Panc1 (cell line): ENCODE data around the gene XXYLT1. TPM values are rescaled to one million over a fixed set of nuclear protein-coding genes. Genes with fewer than 3 reads are reported as not detected.

ENCODE experiments used
- ATAC-seq: fragments of 200-7000 bp; cut with Tn5 transposase; 2 replicates; pipeline ENCODE4 v1.9.1; 2020; ENCODE audit warnings: mild to moderate bottlenecking, moderate library complexity
- BruUV-seq: library from RNA; stranded (reverse); fragments of 400-500 nt; replicated peaks from 2 replicates; lab custom pipeline; 2021; lab: Mats Ljungman, UMichigan
- CTCF ChIA-PET: fragments of 300-600 bp; sonication (Branson Sonifier 250); formaldehyde crosslinking; loops from one replicate; lab custom pipeline; 2022; ENCODE audit warnings: antibody characterized with exemption; lab: Charles Lee
- POLR2A ChIA-PET: fragments of 300-600 bp; sonication (Branson Sonifier 250); formaldehyde crosslinking; loops from one replicate; lab custom pipeline; 2022; ENCODE audit warnings: antibody characterized with exemption; lab: Charles Lee
- DNase-seq: peaks from one replicate; pipeline ENCODE4 v3.0.0-alpha.2; 2010; ENCODE audit warnings: low read depth, low spot score
- H3K27ac ChIP-seq: 2 replicates; pipeline ENCODE4 v1.5.1; 2011; ENCODE audit warnings: mild to moderate bottlenecking, low read length, inconsistent platforms
- H3K27me3 ChIP-seq: fragments of 200-500 bp; sonication (Bioruptor generic); 2 replicates; pipeline ENCODE4 v1.6.0; 2014; ENCODE audit warnings: low read length, inconsistent platforms; ENCODE audit not compliant: control insufficient read depth, insufficient read depth
- H3K36me3 ChIP-seq: fragments of 200-500 bp; sonication (Bioruptor generic); 2 replicates; pipeline ENCODE4 v1.5.1; 2014; ENCODE audit warnings: inconsistent platforms, mild to moderate bottlenecking, low read length, moderate library complexity; ENCODE audit not compliant: control insufficient read depth, insufficient read depth
- H3K4me1 ChIP-seq: 2 replicates; pipeline ENCODE4 v1.5.1; 2011; ENCODE audit warnings: inconsistent platforms, mild to moderate bottlenecking, low read length, moderate library complexity; ENCODE audit not compliant: control insufficient read depth, insufficient read depth
- H3K4me3 ChIP-seq, 2 experiments: 2 replicates each; pipeline ENCODE4 v1.5.1; 2011 to 2012; ENCODE audit warnings: low read depth in 2 of 2, low read length in 2 of 2, mild to moderate bottlenecking in 2 of 2, inconsistent platforms in 1 of 2, moderate library complexity in 1 of 2
- H3K9me3 ChIP-seq: fragments of 200-500 bp; sonication (Bioruptor generic); 2 replicates; pipeline ENCODE4 v1.5.1; 2014; ENCODE audit warnings: low read depth, mild to moderate bottlenecking, inconsistent platforms, low read length, moderate library complexity; ENCODE audit not compliant: control insufficient read depth, insufficient read depth
- CTCF ChIP-seq: fragments of 450-650 bp; IDR thresholded peaks from 2 replicates; pipeline ENCODE4 v1.5.1; 2017; ENCODE audit warnings: mild to moderate bottlenecking
- POLR2AphosphoS5 ChIP-seq: IDR thresholded peaks from 2 replicates; pipeline ENCODE4 v1.6.1; 2012; ENCODE audit warnings: mild to moderate bottlenecking, low read depth, low read length, moderate library complexity
- SIN3A ChIP-seq: IDR thresholded peaks from 2 replicates; pipeline ENCODE4 v1.6.1; 2012; ENCODE audit warnings: low read depth, mild to moderate bottlenecking, low read length, moderate library complexity, borderline replicate concordance; ENCODE audit not compliant: insufficient read depth
- TCF7L2 ChIP-seq: IDR thresholded peaks from 2 replicates; pipeline ENCODE4 v1.6.1; 2011; ENCODE audit warnings: mild to moderate bottlenecking, low read depth, low read length, inconsistent platforms
- in situ Hi-C: cut with HindIII; loops from 2 replicates; pipeline ENCODE4 v1.10.0; 2016; ENCODE audit warnings: low sequenced_read_pairs, low pct_unique_long_range_greater_than_20kb
- intact Hi-C: fragments of 100-400 bp; cut with micrococcal nuclease; formaldehyde crosslinking; loops from one replicate; pipeline ENCODE4 v1.10.0; 2022; ENCODE audit not compliant: unreplicated experiment
- total RNA-seq: library from RNA; stranded (reverse); gene quantifications from one replicate; pipeline ENCODE4 v1.2.1, GENCODE V29; 2021; ENCODE audit not compliant: unreplicated experiment
- TF ChIP-seq, protein P1 (sequence below), 2 experiments: IDR thresholded peaks; 2 replicates each; pipeline ENCODE4 v1.6.1; 2011 to 2012; ENCODE audit warnings: low read depth in 2 of 2, control low read depth in 1 of 2, low read length in 1 of 2, mild to moderate bottlenecking in 1 of 2, moderate library complexity in 1 of 2; ENCODE audit not compliant: insufficient read depth in 1 of 2

Gene XXYLT1
- total RNA-seq, 1 experiment from 2014 or later: 26.0 TPM

DNA sequence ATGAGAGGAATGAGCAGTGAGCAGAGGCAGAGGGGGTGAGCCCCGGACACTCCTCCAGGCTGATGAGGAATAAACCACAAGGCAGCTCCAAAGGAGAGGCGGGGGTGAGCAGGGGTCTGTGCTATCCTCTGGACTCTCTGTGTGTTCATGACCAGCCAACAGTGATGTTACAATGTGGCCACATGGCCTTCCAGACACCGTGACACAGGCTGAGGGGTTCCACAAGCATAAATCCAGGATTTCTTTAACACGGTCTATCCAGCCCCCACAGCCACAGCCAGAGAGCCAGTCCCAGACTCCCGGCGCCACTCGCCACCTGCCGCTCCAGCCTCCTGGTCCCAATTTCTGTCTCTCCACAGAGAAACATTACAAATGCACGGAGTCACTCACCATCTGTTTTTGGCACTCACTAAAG is 24.4 kb downstream of the XXYLT1 start:
- Histone ChIP-seq H3K4me1 (no peaks in the 10 kb centered on the region), H3K4me3 (no peak overlapping the region), H3K27me3 (no peaks in the 10 kb centered on the region), H3K9me3 (no peaks in the 10 kb centered on the region), H3K36me3 (no peaks in the 10 kb centered on the region), H3K27ac (no peak overlapping the region)
- intact Hi-C loops: no loop called here
- TF ChIP-seq CTCF (no peak), SIN3A (no peak), POLR2AphosphoS5 (no peak), TCF7L2 (no peak)
- TF ChIP-seq, protein P1, sequence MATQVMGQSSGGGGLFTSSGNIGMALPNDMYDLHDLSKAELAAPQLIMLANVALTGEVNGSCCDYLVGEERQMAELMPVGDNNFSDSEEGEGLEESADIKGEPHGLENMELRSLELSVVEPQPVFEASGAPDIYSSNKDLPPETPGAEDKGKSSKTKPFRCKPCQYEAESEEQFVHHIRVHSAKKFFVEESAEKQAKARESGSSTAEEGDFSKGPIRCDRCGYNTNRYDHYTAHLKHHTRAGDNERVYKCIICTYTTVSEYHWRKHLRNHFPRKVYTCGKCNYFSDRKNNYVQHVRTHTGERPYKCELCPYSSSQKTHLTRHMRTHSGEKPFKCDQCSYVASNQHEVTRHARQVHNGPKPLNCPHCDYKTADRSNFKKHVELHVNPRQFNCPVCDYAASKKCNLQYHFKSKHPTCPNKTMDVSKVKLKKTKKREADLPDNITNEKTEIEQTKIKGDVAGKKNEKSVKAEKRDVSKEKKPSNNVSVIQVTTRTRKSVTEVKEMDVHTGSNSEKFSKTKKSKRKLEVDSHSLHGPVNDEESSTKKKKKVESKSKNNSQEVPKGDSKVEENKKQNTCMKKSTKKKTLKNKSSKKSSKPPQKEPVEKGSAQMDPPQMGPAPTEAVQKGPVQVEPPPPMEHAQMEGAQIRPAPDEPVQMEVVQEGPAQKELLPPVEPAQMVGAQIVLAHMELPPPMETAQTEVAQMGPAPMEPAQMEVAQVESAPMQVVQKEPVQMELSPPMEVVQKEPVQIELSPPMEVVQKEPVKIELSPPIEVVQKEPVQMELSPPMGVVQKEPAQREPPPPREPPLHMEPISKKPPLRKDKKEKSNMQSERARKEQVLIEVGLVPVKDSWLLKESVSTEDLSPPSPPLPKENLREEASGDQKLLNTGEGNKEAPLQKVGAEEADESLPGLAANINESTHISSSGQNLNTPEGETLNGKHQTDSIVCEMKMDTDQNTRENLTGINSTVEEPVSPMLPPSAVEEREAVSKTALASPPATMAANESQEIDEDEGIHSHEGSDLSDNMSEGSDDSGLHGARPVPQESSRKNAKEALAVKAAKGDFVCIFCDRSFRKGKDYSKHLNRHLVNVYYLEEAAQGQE (IDR thresholded peaks at IDR 0.05; ENCODE audit: insufficient read depth in 1 of 2, low read depth in 2 of 2, low read length in 1 of 2): no peak
- no TSS peak for BruUV-seq
- in situ Hi-C loops: no loop called here
- CTCF ChIA-PET: no interaction called here
- POLR2A ChIA-PET: no interaction called here
- ATAC-seq: no peak
- DNase-seq: no peak

DNA sequence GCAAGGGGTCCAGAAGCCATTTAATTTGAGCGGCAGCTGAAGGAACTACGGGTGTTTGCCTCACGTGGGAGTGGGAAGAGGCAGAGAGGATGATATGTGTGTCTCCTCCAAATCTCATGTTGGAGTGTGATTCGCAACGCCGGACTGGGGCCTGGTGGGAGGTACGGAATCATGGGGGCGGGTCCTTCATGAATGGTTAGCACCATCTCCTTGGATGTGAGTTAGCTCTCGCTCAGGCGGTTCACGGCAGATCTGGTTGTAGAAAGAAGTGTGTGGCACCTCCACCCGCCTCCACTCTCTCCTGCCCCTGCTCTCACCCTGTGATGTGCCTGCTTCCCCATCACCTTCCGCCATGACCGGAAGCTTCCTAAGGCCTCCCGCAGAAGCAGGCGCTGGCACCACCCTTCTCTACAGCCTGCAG is 25.4 kb downstream of the XXYLT1 start:
- ChIA-PET POLR2A (no interaction called here), CTCF (no interaction called here)
- DNase-seq (no peak), ATAC-seq (no peak)
- TF ChIP-seq CTCF (no peak), SIN3A (no peak), POLR2AphosphoS5 (no peak), TCF7L2 (no peak)
- TF ChIP-seq, protein P1 (IDR thresholded peaks at IDR 0.05; ENCODE audit: insufficient read depth in 1 of 2, low read depth in 2 of 2, low read length in 1 of 2): no peak
- H3K36me3 ChIP-seq: no peaks in the 10 kb centered on the region
- in situ Hi-C loops: no loop called here
- no peak overlapping the region for H3K4me3 ChIP-seq
- no peak overlapping the region for H3K27ac ChIP-seq
- no peaks in the 10 kb centered on the region for H3K9me3 ChIP-seq
- intact Hi-C loops: no loop called here
- H3K27me3 ChIP-seq: no peaks in the 10 kb centered on the region
- BruUV-seq: no TSS peak
- no peaks in the 10 kb centered on the region for H3K4me1 ChIP-seq
